Ectodermal cell (in vitro differentiated cells): ENCODE data around the gene LASP1.

Experiments used
- H3K27ac ChIP-seq: 2 replicates; pipeline ENCODE4 v1.7.0; 2013; ENCODE audit warnings: mild to moderate bottlenecking, low read depth, low read length; ENCODE audit not compliant: insufficient read depth, poor library complexity, severe bottlenecking
- H3K27me3 ChIP-seq: 2 replicates; pipeline ENCODE4 v1.7.0; 2013; ENCODE audit warnings: mild to moderate bottlenecking, low read length; ENCODE audit not compliant: insufficient read depth, control insufficient read depth, poor library complexity, severe bottlenecking
- H3K36me3 ChIP-seq: one replicate; pipeline ENCODE4 v1.7.0; 2013; ENCODE audit warnings: low read length; ENCODE audit not compliant: control insufficient read depth, insufficient read depth
- H3K4me1 ChIP-seq: one replicate; pipeline ENCODE4 v1.7.0; 2013; ENCODE audit warnings: low read length; ENCODE audit not compliant: control insufficient read depth, insufficient read depth
- H3K4me3 ChIP-seq: 2 replicates; pipeline ENCODE4 v1.7.0; 2013; ENCODE audit warnings: low read depth, low read length, control low read depth; ENCODE audit not compliant: insufficient read depth
- H3K9me3 ChIP-seq: 2 replicates; pipeline ENCODE4 v1.7.0; 2013; ENCODE audit warnings: mild to moderate bottlenecking, low read length, moderate library complexity; ENCODE audit not compliant: control insufficient read depth
- WGBS, 2 experiments: methylation state at CpG; one replicate each; pipeline ENCODE4 v1.1.7; 2013; ENCODE audit warnings: missing lambda C conversion rate in 2 of 2; 5-methylcytosine and 5-hydroxymethylcytosine counted together

Gene LASP1

GRCh38 chr17:38879878-38880665 lies 10.2 kb downstream of the LASP1 start:
- H3K27me3 ChIP-seq, result no peaks in the 10 kb centered on the region
- H3K9me3 ChIP-seq, result no peaks in the 10 kb centered on the region
- peaks cover 87% of the 10 kb centered on the region for H3K4me1 ChIP-seq
- peak overlapping the region; percentile 3 for H3K4me3 ChIP-seq
- no peaks in the 10 kb centered on the region for H3K36me3 ChIP-seq
- peak overlapping the region; percentile 74 for H3K27ac ChIP-seq
- 1 to 6% methylated on average over 5 to 6 of the region's 6 CpGs for WGBS, 2 experiments

- WGBS, 2 experiments, result 60 to 70% methylated on average over 8 of the region's 8 CpGs
- H3K36me3 ChIP-seq, result no peaks in the 10 kb centered on the region
- peaks cover 90% of the 10 kb centered on the region for H3K4me1 ChIP-seq
- H3K4me3 ChIP-seq, result no peak overlapping the region
- H3K27ac ChIP-seq, result no peak overlapping the region
- no peaks in the 10 kb centered on the region for H3K27me3 ChIP-seq
- H3K9me3 ChIP-seq, result no peaks in the 10 kb centered on the region
These were observed 11.8 kb downstream of the LASP1 start for GRCh38 chr17:38881600-38882191.

DNA sequence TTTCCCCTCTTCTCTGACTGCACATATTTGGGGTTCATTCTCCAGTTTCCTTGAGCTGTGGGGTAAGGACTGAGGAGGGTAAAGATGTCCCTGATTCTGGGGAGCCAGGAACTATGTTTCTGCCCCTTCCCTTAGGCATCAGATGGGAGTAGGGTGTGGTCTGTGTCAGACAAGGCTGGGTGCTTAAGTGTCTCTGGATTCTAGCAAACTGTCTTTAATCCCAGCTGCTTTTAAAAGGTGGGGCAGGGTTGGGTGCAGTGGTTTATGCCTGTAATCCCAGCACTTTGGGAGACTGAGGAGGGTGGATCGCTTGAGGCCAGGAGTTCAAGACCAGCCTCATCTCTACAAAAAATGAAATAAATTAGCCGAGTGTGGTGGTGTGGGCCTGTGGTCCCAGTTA lies 13.0 kb downstream of the LASP1 start:
- no peak overlapping the region for H3K27ac ChIP-seq
- H3K4me3 ChIP-seq, result no peak overlapping the region
- no peaks in the 10 kb centered on the region for H3K9me3 ChIP-seq
- no peaks in the 10 kb centered on the region for H3K27me3 ChIP-seq
- WGBS, 2 experiments, result 87 to 91% methylated on average over 2 of the region's 2 CpGs
- no peaks in the 10 kb centered on the region for H3K36me3 ChIP-seq
- peaks cover 86% of the 10 kb centered on the region for H3K4me1 ChIP-seq

DNA sequence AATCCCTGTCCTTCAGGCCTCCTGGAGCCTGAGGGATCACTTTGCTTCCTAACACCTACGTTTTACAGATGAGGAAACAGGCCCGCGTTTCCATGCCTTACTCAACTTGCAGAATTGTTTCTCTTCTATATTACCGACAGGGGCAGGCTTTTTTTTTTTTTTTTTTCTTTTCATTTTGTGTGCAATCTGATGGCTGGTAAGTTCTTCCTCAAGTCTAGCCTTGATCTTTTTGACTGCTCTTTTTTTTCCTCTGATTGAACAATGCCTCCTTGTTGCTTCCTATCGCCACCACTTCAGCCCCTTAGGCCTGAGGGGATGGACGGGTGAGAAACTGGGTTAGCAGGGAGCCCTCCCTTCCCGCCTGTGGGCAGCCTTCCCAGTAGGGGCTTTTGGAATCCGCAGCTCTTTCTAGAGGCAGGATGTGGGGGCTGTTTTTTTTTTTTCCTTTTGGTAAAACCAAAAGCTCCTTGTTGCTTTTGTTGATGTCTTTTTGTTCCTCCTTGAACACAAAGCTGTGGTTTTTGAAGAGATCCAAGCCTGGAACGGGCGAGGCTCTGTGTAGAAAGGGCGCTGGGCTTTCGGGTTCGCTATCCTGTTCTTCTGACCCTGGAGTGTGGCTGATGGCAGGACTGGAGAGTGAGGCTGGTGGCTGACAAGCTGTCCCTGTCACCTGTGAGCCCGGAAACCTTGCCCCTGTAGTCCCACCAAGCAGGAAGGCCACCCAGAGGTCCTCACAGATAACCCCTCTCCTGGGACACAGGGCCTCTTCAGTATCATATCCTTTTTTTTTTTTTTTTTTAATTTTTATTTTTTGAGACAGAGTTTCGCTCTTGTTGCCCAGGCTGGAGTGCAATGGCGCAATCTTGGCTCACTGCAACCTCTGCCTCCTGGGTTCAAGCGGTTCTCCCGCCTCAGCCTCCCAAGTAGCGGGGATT lies 14.0 kb downstream of the LASP1 start:
- 35 to 36% methylated on average over 19 of the region's 19 CpGs for WGBS, 2 experiments
- no peaks in the 10 kb centered on the region for H3K27me3 ChIP-seq
- H3K9me3 ChIP-seq, result no peaks in the 10 kb centered on the region
- H3K27ac ChIP-seq, result peak overlapping the region; percentile 59
- peaks cover 78% of the 10 kb centered on the region for H3K4me1 ChIP-seq
- no peaks in the 10 kb centered on the region for H3K36me3 ChIP-seq
- H3K4me3 ChIP-seq, result no peak overlapping the region

DNA sequence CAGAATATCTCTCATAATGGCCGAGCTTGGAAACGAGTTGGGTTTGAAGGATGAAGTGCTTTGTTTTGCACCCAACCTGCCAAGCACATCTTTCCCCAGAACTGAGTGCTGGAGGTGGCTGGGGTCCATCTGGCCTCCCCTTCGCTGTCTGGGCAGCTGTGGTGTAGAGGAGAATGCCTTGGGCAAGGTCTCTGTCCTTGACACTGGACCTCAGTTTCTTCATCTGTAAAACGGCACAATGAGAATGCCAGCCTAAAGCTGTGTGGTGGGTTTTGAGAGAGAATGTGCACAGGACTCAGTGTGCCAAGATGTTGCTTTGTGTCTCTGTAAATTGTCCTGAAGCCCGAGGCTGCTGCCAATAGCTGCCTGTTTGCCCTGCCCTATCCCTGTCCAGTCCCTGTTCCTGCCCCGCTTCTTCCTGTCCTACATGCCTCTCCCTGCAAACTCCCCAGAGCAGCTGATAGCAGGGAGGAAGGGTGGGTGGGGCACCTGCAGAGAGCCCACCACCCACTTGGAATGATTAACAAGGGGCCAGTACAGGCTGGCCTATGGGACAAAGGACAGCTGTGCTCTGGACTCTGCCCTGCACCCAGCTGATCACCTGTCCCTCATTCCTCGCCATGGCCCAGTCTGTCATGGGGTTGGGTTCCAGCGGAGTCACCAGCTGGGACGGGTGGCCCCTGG lies 15.3 kb downstream of the LASP1 start:
- Histone ChIP-seq H3K27me3 (no peaks in the 10 kb centered on the region), H3K4me3 (peak overlapping the region; percentile 20), H3K36me3 (no peaks in the 10 kb centered on the region), H3K9me3 (no peaks in the 10 kb centered on the region), H3K27ac (no peak overlapping the region), H3K4me1 (peaks cover 66% of the 10 kb centered on the region)
- 79 to 84% methylated on average over 9 of the region's 9 CpGs for WGBS, 2 experiments

DNA sequence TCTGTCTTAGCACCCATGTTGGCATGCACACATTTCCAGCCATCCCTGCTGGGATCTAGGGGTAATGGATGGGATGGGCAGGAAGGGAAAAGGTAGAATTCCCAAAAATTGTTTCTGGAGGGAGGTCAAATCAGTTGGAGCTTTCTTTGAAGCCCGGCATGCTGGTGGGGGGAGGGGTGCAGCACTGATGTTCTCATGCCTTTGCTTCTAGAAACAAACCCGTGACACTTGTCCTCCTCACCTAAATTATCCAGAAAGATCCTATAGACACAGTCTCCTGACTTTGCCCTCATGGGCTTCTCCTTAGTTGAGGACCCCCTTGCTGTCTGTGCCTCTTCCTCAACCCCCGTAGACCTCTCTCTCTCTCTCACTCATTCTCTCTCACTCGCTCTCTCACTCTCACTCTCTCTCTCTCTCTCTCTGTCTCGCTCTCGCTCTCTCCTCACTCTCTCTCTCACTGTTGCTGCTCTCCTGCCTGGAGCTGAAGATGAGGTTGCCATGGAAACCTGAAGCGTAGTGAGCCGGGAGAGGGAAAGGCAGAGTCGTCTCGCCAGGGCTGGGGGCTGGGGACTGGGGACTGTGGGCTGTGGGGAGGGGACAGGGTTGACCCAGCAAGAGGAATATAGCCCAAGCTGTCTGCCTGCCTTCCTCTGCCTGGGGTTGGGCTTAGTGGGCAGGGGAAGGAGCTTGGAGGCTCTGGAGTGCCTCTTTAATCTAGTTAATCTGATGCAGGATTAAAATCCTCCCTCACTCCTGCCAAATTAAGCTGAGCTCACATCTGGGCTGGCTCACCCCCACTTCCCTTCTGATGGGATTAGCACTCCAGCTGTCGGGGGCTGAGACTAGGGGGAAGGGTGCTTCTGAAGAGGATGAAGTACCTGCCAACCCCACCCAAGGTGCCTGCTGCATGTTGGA lies 16.1 kb downstream of the LASP1 start:
- no peaks in the 10 kb centered on the region for H3K9me3 ChIP-seq
- peak overlapping the region; percentile 12 for H3K27ac ChIP-seq
- peaks cover 58% of the 10 kb centered on the region for H3K4me1 ChIP-seq
- no peaks in the 10 kb centered on the region for H3K27me3 ChIP-seq
- peak overlapping the region; percentile 20 for H3K4me3 ChIP-seq
- 14 to 20% methylated on average over 11 of the region's 11 CpGs for WGBS, 2 experiments
- H3K36me3 ChIP-seq, result no peaks in the 10 kb centered on the region

GRCh38 chr17:38886643-38887010 lies 16.8 kb downstream of the LASP1 start:
- Histone ChIP-seq H3K27me3 (no peaks in the 10 kb centered on the region), H3K9me3 (no peaks in the 10 kb centered on the region), H3K4me1 (peaks cover 52% of the 10 kb centered on the region), H3K27ac (no peak overlapping the region), H3K36me3 (no peaks in the 10 kb centered on the region), H3K4me3 (no peak overlapping the region)
- 93 to 96% methylated on average over 8 of the region's 8 CpGs for WGBS, 2 experiments

- no peak overlapping the region for H3K4me3 ChIP-seq
- no peak overlapping the region for H3K27ac ChIP-seq
- H3K36me3 ChIP-seq, result no peaks in the 10 kb centered on the region
- 95 to 96% methylated on average over 9 of the region's 9 CpGs for WGBS, 2 experiments
- no peaks in the 10 kb centered on the region for H3K27me3 ChIP-seq
- peaks cover 39% of the 10 kb centered on the region for H3K4me1 ChIP-seq
- no peaks in the 10 kb centered on the region for H3K9me3 ChIP-seq
These were observed 19.0 kb downstream of the LASP1 start for GRCh38 chr17:38888842-38889241.

GRCh38 chr17:38889745-38890409 lies 20.0 kb downstream of the LASP1 start:
- Histone ChIP-seq H3K9me3 (no peaks in the 10 kb centered on the region), H3K27ac (no peak overlapping the region), H3K27me3 (no peaks in the 10 kb centered on the region), H3K4me1 (peaks cover 30% of the 10 kb centered on the region), H3K36me3 (no peaks in the 10 kb centered on the region), H3K4me3 (no peak overlapping the region)
- 94% methylated on average over 12 of the region's 12 CpGs for WGBS, 2 experiments
